Measurements from ENCODE around the gene SCUBE1. TPM values are rescaled to one million over a fixed set of nuclear protein-coding genes. Genes with fewer than 3 reads are reported as not detected.

Gene SCUBE1
- total and polyA plus RNA-seq, 2 experiments from 2014 or later, result 0.81 to 3.2 TPM

DNA sequence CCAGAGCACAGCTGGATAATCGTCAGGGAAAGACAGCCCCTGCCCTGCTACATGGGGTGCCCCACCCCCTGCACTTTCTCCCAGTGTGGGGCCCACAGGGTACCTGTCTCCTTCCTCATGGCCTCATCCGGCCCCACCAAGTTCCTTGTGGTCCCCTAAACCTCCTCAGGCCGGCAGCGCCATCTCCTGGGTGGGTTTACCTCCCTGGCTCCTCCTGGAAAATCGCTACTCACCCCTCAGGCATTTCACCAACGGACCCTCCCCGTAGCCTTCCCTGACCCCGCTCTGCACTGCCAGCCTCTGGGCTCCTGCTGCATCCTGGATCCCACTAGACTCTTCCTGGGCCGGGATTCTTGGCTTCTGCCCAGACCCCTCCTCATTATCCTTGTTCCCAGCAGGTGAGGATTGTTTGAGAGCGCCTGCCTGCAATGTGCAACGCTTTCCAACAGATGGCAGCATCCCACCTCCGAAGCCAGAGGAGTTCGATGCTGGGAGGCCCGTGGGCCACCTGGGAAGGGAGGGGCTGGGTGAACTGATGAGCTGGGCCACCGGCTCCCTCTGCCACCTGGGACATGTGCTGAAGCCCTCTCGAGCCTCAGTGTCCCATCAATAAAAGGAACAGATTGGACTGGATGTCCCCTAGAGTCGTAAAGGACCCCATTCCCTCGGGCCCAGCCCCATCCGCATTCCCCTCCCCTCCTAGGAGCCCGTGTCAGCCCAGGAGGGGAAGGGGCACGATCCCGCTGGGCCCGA lies 112.0 kb downstream of the SCUBE1 start:
- Histone ChIP-seq H2AFZ (peak overlapping the region; percentile 94), H3K9me2 (ENCODE audit: insufficient read depth) (no peaks in the 10 kb centered on the region)

GRCh38 chr22:43230571-43230970 lies 112.6 kb downstream of the SCUBE1 start:
- H2AFZ ChIP-seq, result peak overlapping the region; percentile 94
- Mint-ChIP-seq H3K4me3 (no peak overlapping the region), H3K36me3 (ENCODE audit: low read depth) (no peaks in the 10 kb centered on the region), H3K4me1 (peaks cover 29% of the 10 kb centered on the region), H3K27ac (no peak overlapping the region), H3K27me3 (ENCODE audit: insufficient read depth, low read depth, poor library complexity) (peaks cover 14% of the 10 kb centered on the region), H3K9me3 (no peaks in the 10 kb centered on the region)
- H3K27ac ChIP-seq (ENCODE audit: low read depth), result no peak overlapping the region
- H3F3A ChIP-seq (replicated peaks; ENCODE audit: low read depth), result no peaks in the 10 kb centered on the region
- no peaks in the 10 kb centered on the region for H3K79me2 ChIP-seq (replicated peaks; ENCODE audit: insufficient read depth)
- ATAC-seq (no peak), DNase-seq (ENCODE audit: low spot score) (no peak)
- H4K20me1 ChIP-seq (replicated peaks; ENCODE audit: insufficient read depth), result no peaks in the 10 kb centered on the region
- H3K36me3 ChIP-seq (ENCODE audit: insufficient read depth), result no peaks in the 10 kb centered on the region
- no peaks in the 10 kb centered on the region for H3K27me3 ChIP-seq (ENCODE audit: insufficient read depth)
- H3K4me2 ChIP-seq, result peak overlapping the region; percentile 73
- H3K9me2 ChIP-seq (ENCODE audit: insufficient read depth), result no peaks in the 10 kb centered on the region
- H3K4me1 ChIP-seq (ENCODE audit: insufficient read depth), result peaks cover 7% of the 10 kb centered on the region; the same call in 1 of the 2 replicates
- no peak overlapping the region; the same call in 1 of the 2 replicates for H3K4me3 ChIP-seq
- TF ChIP-seq NANOG (IDR thresholded peaks at IDR 0.05; ENCODE audit: borderline replicate concordance), result no peak
- no peak for TF ChIP-seq ZNF331 (CRISPR knock-in tag; IDR thresholded peaks at IDR 0.05; ENCODE audit: low read depth)
- no peak for TF ChIP-seq EZH2 (IDR thresholded peaks at IDR 0.05; ENCODE audit: low read depth, unreplicated experiment)
- no peak for TF ChIP-seq CREB1 (CRISPR knock-in tag; IDR thresholded peaks at IDR 0.05; ENCODE audit: low read depth)
- TF ChIP-seq EZH2phosphoT487 (IDR thresholded peaks at IDR 0.05; ENCODE audit: unreplicated experiment), result no peak
- TF ChIP-seq, protein P1, sequence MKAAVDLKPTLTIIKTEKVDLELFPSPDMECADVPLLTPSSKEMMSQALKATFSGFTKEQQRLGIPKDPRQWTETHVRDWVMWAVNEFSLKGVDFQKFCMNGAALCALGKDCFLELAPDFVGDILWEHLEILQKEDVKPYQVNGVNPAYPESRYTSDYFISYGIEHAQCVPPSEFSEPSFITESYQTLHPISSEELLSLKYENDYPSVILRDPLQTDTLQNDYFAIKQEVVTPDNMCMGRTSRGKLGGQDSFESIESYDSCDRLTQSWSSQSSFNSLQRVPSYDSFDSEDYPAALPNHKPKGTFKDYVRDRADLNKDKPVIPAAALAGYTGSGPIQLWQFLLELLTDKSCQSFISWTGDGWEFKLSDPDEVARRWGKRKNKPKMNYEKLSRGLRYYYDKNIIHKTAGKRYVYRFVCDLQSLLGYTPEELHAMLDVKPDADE (IDR thresholded peaks at IDR 0.05), result no peak
- TF ChIP-seq ZNF462 (CRISPR knock-in tag; IDR thresholded peaks at IDR 0.05), result no peak
- no peak for TF ChIP-seq STAT1 (IDR thresholded peaks at IDR 0.05; ENCODE audit: unreplicated experiment)

More for the DNA sequence above, 112.0 kb downstream of the SCUBE1 start:
- Mint-ChIP-seq H3K27me3 (ENCODE audit: insufficient read depth, low read depth, poor library complexity) (peaks cover 14% of the 10 kb centered on the region), H3K9me3 (no peaks in the 10 kb centered on the region), H3K36me3 (ENCODE audit: low read depth) (no peaks in the 10 kb centered on the region), H3K4me3 (peak overlapping the region; percentile 66), H3K4me1 (peaks cover 27% of the 10 kb centered on the region), H3K27ac (no peak overlapping the region; the same call in 1 of the 2 replicates)
- TF ChIP-seq ZNF114 (CRISPR knock-in tag; IDR thresholded peaks at IDR 0.05), result no peak
- TF ChIP-seq CREB1 (CRISPR knock-in tag; IDR thresholded peaks at IDR 0.05; ENCODE audit: low read depth), result no peak
- TF ChIP-seq, protein P2, sequence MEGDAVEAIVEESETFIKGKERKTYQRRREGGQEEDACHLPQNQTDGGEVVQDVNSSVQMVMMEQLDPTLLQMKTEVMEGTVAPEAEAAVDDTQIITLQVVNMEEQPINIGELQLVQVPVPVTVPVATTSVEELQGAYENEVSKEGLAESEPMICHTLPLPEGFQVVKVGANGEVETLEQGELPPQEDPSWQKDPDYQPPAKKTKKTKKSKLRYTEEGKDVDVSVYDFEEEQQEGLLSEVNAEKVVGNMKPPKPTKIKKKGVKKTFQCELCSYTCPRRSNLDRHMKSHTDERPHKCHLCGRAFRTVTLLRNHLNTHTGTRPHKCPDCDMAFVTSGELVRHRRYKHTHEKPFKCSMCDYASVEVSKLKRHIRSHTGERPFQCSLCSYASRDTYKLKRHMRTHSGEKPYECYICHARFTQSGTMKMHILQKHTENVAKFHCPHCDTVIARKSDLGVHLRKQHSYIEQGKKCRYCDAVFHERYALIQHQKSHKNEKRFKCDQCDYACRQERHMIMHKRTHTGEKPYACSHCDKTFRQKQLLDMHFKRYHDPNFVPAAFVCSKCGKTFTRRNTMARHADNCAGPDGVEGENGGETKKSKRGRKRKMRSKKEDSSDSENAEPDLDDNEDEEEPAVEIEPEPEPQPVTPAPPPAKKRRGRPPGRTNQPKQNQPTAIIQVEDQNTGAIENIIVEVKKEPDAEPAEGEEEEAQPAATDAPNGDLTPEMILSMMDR (conservative IDR thresholded peaks at IDR 0.05; ENCODE audit: low read depth in 2 of 2), result peak; percentile 92 to 100
- TF ChIP-seq POLR2AphosphoS5 (IDR thresholded peaks at IDR 0.05; ENCODE audit: low read depth), result no peak
- Histone ChIP-seq H3F3A (replicated peaks; ENCODE audit: low read depth) (no peaks in the 10 kb centered on the region), H3K36me3 (ENCODE audit: insufficient read depth) (no peaks in the 10 kb centered on the region), H4K20me1 (replicated peaks; ENCODE audit: insufficient read depth) (no peaks in the 10 kb centered on the region), H3K4me2 (peak overlapping the region; percentile 73), H3K4me1 (ENCODE audit: insufficient read depth) (peaks cover 2% of the 10 kb centered on the region; the same call in 1 of the 2 replicates), H3K79me2 (replicated peaks; ENCODE audit: insufficient read depth) (no peaks in the 10 kb centered on the region), H3K4me3 (peak overlapping the region; percentile 44), H3K27me3 (ENCODE audit: insufficient read depth) (no peaks in the 10 kb centered on the region), H3K27ac (ENCODE audit: low read depth) (no peak overlapping the region)
- DNase-seq (ENCODE audit: low spot score), result peak; percentile 93
- ATAC-seq, result peak; percentile 45
